DMS153 (cell line): Measurements from ENCODE around the gene CORO2B.
A peak's percentile ranks its signal among the peaks of the same experiment; 100 is the strongest.

ENCODE experiments used
- DNase-seq: peaks from one replicate; lab custom pipeline; 2025; lab: John Stamatoyannopoulos, UW

The CORO2B gene

DNA sequence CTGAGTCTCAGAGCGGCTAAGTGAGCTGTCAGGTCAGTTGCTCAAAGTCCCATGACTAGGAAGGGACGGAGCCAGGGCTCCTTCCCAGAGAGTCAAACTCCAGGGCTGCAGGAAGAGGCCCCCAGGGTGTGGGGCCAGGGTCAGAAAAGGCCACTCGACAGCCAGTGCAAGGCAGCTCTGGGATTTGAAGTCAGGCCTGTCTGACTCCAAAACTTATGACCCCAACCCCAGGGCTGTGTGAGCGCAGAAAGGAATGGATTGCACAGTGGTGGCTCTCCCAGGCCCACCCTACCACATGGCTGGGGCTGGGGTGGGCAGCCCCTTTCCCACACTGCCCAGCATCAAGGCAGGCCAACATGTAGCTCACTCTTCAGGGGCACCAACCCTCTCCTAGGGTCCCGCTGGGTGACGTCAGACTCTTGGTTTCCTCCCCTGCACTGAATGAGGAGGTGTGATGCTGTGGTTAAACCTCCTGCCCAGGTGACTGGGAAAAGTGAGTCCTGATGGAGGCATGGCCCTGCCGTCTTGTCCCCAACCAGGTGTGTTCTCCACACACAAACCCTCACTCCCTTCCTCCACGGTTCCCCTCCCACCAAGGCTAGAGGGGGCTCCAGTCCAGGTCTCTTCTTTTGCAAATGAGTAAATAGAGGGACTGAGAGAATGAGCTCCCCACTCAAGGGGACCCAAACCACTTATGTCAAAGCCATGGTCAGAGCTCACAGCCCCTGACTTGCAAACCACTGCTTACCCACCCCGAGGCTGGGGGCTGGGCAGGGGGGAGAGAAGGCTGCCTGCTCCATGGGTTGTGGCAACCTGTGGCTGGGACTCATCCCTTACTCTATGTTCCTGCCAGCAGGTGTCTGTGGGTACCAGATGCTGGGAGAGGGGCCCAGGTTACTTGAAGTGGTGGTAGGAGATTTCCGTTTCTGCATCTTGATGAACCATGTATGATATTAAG lies 23.8 kb upstream of the CORO2B start:
- no peak for DNase-seq

DNA sequence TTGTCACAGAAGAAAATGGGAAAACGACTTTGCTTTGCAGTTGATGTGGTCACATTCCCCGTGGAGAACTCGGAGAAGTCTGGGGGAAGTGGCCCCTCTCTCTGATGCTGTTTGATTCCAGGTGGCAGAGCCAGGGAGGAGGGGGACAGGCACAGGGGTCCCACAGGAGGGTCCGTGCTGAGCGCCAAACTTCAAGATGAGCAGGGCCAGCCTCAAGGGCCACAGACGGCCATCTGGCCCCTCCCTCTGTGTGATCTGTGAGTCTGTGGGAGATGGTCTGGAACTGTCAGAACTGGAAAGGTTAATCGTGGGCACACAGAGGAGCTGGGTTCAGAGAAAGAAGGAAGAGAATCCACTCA lies 23.1 kb upstream of the CORO2B start:
- DNase-seq: no peak

DNA sequence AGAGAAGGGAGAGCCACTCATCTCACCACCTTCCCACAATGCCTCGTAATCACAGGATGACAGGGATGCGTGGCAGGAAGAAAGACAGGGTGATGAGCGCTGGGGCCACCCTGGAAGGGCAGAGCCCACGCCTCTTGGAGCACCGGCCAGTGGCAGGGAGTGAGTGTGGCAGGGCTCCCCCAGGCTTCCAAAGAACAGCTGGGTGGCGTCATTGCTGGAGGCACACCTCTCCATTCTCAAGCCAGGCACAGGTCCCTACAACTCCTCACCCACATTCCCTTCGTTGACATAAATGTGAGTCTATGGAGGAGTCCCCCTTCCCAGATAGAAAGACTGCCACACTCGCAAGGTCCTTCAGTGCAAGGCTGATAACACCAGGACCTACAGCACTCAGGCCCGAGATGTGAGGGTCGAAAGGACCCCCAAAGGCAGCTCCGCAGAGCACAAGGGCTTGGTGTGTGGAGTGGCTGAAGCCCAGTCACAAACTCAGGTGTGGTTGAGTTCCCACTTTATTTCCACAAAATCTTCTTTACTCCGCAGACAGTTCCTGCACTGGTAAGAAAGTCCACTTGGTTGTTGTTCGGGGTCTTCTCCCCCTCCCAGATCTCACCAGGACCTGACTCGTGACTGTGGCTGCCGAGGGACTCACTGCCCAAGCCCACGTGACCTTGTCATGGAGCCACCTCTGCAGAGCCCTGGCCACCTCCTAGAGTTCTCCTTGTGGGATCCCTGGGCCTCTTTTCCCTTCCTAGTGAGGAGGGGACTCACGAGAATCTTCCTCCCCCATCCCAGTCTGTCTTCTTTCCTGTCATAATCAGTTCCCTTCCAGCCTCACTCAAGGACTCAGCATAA lies 22.4 kb upstream of the CORO2B start:
- no peak for DNase-seq

DNA sequence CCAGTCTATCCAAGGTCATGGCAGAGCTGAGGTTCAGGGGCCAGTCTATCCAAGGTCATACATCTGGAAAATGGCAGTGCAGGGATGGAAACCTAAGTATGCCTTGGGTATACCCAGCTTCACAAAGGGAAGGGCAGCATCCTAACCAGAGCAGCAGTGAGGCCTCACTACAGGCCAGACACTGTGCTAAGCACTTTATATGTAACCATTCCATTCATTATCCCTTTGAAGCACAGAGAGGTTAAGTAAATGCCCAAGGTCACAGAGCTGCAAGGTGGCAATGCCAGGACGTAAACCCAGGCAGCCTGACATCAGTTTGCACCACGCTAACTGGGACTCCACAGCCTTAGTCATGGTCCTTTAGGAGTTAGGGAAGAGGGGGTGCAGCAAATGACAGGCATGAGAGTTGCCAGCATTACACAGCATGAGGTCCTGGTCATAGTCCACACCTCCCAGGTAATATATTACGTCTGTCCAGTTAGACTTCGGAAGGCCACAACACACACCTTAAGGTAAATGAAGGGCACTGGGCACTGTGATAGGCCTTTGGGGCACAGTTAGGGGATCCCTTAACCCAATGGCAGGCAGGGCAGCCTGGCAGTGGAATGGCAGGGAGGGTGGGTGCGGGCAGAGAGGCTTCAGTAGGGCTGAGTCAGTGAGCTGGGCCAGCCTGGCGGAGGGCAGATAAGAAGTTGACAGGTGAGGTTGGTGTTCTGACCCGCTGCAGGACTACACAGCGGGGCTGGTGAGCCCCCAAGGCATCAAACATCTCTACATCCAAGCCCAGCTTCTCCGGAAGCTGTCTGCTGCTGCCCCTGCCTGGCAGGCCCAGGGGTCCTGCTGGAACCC lies 21.1 kb upstream of the CORO2B start:
- no peak for DNase-seq

DNA sequence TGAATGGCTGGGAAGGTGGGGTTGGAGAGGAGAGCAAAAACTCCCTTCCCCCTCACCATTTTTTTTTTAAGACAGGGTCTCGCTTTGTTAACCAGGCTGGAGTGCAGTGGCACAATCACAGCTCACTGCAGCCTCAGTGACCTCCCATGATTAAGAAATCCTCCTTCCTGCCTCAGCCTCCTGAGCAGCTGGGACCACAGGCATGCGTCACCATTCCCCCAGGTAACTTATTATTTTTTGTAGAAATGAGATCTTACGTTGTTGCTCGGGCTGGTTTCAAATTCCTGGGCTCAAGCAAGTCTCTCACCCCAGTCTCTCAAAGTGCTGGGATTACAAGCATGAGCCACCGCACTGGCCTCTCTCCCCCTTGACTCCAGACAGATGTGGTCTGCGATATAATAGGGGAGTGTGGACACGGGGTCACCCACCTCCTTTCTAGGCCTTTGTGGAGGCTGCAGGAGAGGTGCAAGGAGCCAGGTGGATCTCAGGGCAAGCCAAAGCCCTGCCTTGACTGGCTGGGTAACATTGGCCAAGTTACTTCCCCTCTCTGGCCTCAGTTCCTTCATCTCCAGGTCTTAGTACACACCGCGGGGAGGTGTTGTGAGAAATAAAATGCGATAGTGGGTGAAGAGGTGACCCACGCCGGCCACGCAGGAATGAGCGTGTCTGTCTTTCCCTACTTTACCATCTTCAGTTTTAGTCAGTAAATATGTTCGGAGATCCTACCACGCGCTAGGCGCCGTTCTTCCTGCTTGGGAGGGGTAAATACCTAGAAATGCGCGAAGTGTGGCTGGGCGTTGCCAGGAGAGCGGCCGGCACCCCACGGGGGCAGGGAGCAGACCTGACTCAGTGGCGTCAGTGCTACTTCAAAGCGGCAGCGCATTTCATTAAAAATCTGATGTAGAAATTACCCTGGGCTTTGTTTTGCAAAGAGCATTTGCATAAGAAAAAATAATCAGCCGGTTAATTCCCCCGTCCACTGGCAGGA lies 20.2 kb upstream of the CORO2B start:
- DNase-seq: no peak

DNA sequence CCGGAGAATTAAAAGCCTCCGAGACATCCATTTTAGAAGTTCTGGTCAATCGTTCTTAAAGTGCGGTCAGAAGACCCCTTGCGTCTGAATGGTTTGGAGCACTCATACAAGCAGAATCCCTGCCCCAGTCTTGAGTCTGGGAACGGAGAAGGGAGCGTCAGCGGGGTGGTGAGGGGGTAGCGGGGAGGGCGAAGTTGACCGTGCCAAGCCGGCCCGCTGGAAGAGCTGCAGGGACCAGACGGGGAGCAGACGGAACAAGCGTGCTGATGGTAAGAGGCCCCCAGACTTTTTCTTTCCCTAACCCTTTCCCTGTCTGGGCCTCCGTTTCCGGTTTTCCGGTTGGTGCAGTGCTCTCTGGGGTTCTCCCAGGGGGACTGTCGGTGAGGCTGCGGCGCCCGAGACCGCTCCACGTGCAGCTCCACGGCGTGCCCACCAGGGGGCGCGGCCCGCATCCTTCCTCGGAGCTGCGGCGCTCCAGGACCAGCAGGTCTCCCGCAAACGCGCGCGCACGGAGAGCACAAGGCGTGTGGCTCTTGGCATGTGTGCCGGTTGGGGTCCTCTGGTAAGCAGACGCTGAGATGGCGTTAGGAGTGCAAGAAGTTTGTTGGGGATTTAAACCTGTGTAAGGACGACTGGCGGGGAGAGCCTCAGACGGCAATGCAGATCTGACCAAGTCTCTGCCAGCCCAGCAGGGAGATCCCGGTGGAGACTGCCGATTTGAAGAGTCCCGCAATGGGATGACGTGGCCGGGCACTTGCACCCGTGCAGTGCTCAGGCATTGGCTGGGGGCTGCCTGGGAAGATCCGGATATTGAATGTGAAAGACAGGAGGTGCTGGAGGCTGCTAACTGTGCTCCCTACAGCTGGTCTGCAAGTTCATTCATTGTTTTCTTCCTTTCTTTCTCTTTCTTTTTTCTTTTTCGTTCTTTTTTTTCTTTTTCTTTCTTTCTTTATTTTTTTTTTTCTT lies 19.2 kb upstream of the CORO2B start:
- peak; percentile 35 for DNase-seq

DNA sequence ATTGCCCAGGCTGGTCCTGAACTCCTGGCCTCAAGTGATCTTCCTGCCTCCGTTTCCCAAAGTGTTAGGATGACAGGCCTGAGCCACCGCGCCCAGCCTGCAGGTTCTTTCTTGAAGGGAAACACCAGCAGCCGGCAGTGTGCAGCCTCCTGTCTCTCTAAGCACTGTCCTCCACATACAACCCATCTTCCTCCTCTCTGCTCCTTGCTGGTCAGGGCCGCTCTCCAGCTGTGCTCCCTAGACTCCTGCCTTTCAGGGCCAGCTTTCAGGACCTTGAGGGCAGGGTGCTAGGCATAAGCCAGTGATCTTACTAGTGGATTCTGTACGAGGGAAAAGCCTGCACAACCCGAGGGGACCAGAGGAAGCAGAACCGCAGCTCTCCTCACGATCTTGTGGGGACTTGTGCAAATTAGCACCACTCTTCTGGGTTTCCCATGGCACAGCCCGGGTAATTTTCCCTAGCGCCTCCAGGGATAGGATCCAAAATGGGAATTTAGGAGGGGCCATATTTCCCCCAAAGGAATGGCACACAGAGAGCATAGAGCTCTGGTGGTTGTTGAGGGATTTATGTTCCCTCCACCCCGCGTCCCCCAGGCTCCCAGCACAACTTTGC lies 18.2 kb upstream of the CORO2B start:
- DNase-seq: no peak

DNA sequence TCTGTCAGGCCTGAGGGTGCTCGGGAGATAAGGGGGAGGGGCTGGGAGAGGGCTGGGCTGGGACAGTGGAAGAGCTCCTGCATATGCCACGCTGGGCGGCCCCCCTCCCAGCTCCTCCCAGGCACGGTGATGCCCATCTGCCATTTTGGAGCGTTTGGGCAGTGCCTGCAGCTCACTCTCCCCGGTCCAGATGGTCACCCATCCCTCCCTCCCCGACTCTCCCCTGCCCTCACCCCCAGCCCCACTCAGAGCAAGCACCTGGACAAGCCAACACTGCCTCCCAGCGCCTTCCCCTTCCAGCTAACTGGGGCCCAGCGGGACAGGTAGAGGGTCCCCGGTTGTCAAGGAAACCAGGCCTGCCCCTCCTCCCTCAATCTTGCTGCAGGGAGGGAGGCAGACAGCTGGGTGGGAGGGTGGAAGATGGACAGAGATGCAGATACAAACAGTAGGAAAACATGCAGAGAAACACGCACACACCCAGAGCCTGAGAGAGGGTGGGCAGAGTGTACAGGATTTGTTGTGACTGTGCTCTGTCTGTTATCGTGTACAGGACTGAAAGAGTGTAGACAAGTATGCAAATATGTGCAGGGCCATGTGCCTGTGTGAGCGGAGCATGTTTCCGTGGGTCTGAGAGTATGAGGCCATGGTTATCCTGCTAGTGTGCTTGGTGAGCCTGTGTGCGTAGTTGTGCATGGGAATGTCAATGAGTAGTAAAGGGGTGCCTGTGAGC lies 17.5 kb upstream of the CORO2B start:
- no peak for DNase-seq

DNA sequence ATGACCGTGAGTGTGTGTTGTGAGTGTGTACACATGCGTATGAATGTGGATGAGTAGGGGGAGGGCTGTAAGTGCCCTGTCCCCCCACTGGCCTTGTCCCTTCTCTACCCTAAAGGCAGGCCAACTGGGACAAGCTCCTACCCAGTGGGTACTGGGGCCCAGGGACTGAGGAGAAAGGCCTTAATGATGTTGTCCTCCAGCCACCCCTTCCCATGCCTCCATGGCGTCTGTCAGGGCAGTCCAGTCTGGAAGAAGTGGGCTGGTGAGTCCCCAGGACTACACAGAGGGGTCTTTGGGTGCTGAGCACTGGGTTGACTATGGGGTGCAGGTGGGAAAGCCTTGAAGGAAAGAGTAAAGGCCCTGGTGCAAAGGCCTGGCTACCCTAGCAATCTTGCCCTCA lies 16.9 kb upstream of the CORO2B start:
- no peak for DNase-seq

DNA sequence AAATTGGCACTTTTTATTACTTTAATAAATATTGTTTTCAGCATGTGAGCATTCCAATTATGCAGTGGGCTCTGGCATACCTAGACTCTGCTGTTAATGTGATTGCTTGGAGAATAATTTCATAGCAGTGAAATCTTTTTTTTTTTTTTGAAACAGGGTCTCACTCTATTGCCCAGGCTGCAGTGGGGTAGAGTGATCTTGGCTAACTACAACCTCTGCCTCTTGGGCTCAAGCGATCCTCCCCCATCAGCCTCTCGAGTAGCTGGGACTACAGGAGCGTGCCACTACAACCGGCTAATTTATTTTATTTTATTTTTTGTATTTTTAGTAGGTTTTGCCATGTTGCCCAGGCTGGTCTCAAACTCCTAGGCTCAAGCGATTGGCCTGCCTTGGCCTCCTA lies 14.6 kb upstream of the CORO2B start:
- DNase-seq: no peak

DNA sequence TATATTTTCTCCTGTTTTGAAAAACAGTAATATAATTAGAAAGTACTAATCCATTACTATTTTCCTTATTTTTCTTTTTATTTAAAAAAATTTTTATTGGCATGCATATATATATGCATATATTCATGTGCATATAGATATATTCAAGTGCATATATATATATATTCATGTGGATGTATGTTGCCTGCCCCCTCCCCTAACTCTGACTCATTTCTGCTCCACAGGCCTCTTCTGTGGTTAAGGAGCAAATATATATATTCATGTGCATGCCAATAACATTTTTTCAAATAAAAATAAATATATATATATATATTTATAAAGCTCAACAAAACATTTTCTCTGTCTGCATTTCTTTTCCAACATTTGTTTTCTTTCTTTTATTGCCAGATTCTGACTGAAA lies 13.6 kb upstream of the CORO2B start:
- no peak for DNase-seq

DNA sequence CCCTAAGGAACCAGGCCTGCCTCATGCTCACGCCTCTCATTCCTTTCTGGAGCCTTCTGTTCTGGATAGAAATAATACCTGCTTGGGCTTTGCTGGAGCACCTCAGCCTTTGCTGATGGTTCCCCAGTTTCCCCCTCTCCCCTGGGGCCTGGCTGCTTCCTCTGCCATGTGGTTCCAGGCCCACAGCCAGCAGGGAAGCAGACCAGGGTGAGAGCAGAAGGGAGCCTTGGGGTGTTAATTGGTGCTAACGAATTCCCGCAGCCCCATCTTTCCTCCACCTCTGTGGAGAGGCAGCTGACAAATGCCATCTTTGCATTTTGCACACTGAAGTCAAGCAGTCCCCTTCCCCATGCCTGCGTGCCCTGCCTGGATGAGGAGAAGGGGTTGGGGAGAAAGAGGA lies 13.1 kb upstream of the CORO2B start:
- no peak for DNase-seq

DNA sequence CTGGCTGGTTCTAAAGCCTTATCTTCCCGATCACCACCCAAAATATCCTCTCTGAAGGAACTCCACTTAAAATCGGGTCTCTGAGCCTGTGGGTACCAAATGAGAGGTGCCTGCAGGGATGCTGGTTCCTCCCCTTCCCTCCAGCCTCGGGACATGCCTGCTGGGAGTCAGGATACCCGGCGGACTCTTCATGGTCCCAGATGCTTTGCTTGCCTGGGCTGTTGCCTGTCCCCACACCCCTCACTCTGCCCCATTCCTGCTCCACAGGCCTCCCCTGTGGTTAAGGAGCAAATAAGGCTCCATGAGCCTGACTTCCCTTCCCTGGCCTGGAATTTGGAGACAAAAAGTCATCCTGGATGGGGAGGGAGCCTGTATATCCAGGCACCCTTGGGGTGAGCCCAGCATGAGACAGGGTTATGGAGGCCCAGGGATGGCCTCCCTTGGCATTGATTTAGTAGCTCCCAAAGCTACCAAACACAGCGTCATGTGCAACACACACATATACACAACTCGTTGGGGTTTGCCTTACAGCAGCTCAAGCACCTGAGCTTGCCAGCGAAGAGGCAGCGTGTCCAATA lies 12.3 kb upstream of the CORO2B start:
- no peak for DNase-seq

DNA sequence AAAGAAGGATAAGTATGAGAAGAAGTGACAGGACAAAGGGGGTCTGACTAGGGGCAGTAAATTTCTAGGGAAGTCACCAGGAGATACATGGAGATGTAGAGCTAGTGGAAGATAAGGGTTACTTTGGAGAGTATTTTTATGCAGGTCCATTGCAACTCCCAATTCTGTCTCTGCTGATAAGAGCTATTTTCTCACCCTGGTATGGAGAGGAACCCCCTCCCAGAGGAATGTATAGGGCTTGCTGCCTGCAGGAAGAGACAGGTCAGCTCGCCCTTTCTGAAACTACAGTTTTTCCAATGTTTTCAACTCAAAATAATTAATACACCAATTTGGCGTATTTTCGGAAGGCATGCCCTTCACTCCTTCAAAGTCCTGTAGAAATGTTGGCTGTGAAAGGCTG lies 11.4 kb upstream of the CORO2B start:
- DNase-seq: no peak

DNA sequence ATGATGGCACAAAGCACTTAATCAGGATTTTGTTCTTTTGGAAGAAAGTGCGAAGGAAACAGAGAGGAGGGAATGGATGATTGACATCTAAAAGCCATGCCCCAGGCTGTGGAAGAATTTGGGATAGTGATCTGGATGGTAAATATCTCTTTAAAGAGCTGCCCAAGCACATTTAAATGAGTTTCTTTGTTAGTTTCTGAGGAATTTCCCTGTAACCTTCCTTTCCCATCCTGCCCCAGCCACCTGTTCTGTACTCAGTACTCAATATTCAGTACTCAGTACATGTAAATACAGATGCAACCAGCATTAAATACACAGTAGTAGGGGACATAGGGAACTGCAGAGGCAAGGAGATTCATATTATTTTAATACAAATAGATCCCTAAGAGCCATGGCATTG lies 7.8 kb upstream of the CORO2B start:
- no peak for DNase-seq

DNA sequence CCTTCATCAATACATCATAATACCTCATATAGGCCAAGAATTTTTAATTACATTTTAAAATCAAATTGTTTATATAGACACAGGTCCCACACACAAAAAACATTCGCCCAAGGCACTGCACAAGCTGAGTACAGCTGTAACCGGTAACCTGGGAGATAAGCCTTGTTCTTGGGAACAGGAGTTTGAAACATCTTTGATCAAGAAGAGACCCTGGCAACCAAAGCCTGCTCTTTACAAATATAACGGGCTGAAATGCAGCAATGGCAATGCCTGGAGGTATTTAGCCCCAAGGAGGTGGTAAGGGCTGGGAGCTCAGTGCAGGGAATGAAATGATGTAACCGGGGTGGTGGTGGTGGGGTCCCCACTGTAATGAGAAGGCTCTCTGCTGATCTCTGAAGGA lies 7.2 kb upstream of the CORO2B start:
- no peak for DNase-seq

DNA sequence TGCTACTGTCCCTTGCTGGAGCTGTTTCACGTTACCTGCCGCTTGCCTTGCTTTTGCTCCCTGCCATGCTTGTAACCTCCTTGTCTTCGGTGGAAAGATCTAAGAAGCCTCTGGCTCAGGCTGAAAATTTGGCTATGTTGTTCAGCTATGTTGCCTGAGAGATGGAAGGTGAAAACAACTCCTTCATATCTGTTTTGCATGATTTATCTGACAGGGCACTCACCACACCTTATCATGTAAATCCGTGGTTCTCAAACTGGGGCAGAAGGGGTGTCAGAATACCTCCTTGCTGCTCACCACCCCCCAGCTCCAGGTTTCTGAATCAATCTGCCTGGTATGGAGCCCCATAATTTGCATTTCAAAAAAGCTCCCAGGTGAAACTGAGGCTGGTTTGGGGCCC lies 6.5 kb upstream of the CORO2B start:
- no peak for DNase-seq

DNA sequence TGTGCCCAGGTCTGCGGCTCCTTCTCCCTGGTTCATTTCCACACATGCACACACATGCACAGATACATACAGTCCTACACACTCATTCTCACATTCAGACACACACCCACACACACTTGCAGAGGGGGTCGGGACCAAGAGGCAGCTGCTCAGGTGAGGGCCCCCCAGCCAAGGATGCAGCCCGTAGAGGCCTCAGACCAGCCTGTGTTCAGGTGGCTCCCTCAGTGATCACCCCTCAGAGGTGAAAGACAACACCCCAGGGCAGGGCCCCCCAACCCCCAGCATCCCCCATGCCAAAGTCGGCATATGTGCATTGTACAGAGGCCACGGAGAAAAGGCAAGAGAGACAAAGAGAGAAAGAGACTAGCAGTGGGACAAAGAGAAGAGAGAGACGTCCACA lies 5.9 kb upstream of the CORO2B start:
- no peak for DNase-seq
